ENCODE measurements around the gene NHEJ1. TPM values are rescaled to one million over a fixed set of nuclear protein-coding genes. Genes with fewer than 3 reads are reported as not detected.

NHEJ1 gene
- total and polyA plus RNA-seq, 2 of the 13 experiments (the other 11 are each of a cell fraction or from before 2014, with no cell fraction given), result 30.0 to 30.7 TPM

DNA sequence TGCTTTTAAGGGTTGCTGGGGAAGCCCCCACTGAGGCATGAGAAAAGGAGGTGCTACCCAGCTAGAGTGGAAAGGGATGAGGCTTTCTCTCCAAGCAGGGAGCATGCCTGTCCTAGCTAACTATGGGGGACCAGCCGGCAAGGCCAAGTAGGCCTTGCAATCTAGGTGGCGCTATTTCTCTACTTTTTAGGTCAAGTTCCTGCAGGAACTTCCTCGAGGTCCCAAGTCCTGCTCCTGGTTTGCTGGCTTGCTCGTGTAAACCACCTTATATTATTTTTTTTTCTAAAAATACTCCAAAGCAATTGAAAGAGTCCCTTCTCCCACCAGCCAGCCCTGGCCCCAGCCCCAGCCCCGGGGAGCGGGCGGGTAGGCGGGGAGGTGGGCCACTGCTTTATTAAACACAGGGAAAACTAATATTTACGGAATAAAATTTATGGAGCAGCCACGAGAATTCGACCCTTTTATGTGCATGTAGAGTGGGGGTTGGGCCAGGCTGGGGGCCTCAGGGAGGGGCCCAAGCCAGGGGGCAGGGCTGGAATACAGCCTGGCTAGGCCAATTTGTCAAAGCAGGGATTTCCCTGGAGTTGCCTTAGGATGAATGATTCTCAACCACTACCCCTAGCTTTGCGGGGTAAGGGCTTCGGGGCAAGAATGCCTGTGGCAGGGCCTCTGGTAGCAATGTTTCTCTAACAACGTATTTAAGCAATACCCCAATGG lies 87.0 kb downstream of the NHEJ1 start (continued):
- TF ChIP-seq, protein P1, sequence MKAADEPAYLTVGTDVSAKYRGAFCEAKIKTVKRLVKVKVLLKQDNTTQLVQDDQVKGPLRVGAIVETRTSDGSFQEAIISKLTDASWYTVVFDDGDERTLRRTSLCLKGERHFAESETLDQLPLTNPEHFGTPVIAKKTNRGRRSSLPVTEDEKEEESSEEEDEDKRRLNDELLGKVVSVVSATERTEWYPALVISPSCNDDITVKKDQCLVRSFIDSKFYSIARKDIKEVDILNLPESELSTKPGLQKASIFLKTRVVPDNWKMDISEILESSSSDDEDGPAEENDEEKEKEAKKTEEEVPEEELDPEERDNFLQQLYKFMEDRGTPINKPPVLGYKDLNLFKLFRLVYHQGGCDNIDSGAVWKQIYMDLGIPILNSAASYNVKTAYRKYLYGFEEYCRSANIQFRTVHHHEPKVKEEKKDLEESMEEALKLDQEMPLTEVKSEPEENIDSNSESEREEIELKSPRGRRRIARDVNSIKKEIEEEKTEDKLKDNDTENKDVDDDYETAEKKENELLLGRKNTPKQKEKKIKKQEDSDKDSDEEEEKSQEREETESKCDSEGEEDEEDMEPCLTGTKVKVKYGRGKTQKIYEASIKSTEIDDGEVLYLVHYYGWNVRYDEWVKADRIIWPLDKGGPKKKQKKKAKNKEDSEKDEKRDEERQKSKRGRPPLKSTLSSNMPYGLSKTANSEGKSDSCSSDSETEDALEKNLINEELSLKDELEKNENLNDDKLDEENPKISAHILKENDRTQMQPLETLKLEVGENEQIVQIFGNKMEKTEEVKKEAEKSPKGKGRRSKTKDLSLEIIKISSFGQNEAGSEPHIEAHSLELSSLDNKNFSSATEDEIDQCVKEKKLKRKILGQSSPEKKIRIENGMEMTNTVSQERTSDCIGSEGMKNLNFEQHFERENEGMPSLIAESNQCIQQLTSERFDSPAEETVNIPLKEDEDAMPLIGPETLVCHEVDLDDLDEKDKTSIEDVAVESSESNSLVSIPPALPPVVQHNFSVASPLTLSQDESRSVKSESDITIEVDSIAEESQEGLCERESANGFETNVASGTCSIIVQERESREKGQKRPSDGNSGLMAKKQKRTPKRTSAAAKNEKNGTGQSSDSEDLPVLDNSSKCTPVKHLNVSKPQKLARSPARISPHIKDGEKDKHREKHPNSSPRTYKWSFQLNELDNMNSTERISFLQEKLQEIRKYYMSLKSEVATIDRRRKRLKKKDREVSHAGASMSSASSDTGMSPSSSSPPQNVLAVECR (CRISPR knock-in tag; IDR thresholded peaks at IDR 0.05; ENCODE audit: borderline replicate concordance), result no peak
- TF ChIP-seq, protein P2, sequence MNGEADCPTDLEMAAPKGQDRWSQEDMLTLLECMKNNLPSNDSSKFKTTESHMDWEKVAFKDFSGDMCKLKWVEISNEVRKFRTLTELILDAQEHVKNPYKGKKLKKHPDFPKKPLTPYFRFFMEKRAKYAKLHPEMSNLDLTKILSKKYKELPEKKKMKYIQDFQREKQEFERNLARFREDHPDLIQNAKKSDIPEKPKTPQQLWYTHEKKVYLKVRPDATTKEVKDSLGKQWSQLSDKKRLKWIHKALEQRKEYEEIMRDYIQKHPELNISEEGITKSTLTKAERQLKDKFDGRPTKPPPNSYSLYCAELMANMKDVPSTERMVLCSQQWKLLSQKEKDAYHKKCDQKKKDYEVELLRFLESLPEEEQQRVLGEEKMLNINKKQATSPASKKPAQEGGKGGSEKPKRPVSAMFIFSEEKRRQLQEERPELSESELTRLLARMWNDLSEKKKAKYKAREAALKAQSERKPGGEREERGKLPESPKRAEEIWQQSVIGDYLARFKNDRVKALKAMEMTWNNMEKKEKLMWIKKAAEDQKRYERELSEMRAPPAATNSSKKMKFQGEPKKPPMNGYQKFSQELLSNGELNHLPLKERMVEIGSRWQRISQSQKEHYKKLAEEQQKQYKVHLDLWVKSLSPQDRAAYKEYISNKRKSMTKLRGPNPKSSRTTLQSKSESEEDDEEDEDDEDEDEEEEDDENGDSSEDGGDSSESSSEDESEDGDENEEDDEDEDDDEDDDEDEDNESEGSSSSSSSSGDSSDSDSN (CRISPR knock-in tag; IDR thresholded peaks at IDR 0.05), result peak; percentile 44; the same call in 1 of the 2 replicates
- TF ChIP-seq ZBTB20 (CRISPR knock-in tag; IDR thresholded peaks at IDR 0.05; ENCODE audit: borderline replicate concordance, low read depth), result no peak
- TF ChIP-seq KLF6 (CRISPR knock-in tag; IDR thresholded peaks at IDR 0.05), result 0 out of 2 replicates have a peak, but pooled peaks have one; percentile 17
- TF ChIP-seq ZNF503 (CRISPR knock-in tag; IDR thresholded peaks at IDR 0.05), result peak; percentile 48; the same call in 1 of the 2 replicates
- no peak for TF ChIP-seq DMAP1 (CRISPR knock-in tag; IDR thresholded peaks at IDR 0.05)
- no peak for TF ChIP-seq ZNF512B (CRISPR knock-in tag; IDR thresholded peaks at IDR 0.05; ENCODE audit: borderline replicate concordance)
- TF ChIP-seq ZKSCAN5 (CRISPR knock-in tag; IDR thresholded peaks at IDR 0.05), result no peak
- 0 out of 2 replicates have a peak, but pooled peaks have one; percentile 49 for TF ChIP-seq ZNF619 (CRISPR knock-in tag; IDR thresholded peaks at IDR 0.05)
- peak; percentile 38; the same call in 1 of the 2 replicates for TF ChIP-seq HNF4A (CRISPR knock-in tag; IDR thresholded peaks at IDR 0.05)
- TF ChIP-seq YY1 (IDR thresholded peaks at IDR 0.05; ENCODE audit: insufficient read depth, insufficient replicate concordance, low read depth, low read length), result peak; percentile 17
- TF ChIP-seq MAF1 (CRISPR knock-in tag; IDR thresholded peaks at IDR 0.05; ENCODE audit: borderline replicate concordance), result 0 out of 2 replicates have a peak, but pooled peaks have one; percentile 73
- TF ChIP-seq, protein P3, sequence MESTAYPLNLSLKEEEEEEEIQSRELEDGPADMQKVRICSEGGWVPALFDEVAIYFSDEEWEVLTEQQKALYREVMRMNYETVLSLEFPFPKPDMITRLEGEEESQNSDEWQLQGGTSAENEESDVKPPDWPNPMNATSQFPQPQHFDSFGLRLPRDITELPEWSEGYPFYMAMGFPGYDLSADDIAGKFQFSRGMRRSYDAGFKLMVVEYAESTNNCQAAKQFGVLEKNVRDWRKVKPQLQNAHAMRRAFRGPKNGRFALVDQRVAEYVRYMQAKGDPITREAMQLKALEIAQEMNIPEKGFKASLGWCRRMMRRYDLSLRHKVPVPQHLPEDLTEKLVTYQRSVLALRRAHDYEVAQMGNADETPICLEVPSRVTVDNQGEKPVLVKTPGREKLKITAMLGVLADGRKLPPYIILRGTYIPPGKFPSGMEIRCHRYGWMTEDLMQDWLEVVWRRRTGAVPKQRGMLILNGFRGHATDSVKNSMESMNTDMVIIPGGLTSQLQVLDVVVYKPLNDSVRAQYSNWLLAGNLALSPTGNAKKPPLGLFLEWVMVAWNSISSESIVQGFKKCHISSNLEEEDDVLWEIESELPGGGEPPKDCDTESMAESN (CRISPR knock-in tag; conservative IDR thresholded peaks at IDR 0.05), result 0 out of 2 replicates have a peak, but pooled peaks have one; percentile 41
- no peak for TF ChIP-seq ZNF883 (CRISPR knock-in tag; IDR thresholded peaks at IDR 0.05; ENCODE audit: not compliant biosample characterization)

Measured in HepG2 (cell line).